ENCODE measurements around the gene MARCHF5.

- TF ChIP-seq CTCF (IDR thresholded peaks at IDR 0.05; ENCODE audit: insufficient read depth, low read length, poor library complexity, severe bottlenecking) (no peak), EZH2phosphoT487 (conservative IDR thresholded peaks at IDR 0.05; ENCODE audit: low read length) (no peak)
These were observed 63.6 kb downstream of the MARCHF5 start for GRCh38 chr10:92354587-92354986.

All from SU-DHL-6 (cell line).